Upper lobe of right lung (tissue), 1 donor: ENCODE data around the gene ACO2. TPM values are rescaled to one million over a fixed set of nuclear protein-coding genes. Genes with fewer than 3 reads are reported as not detected.

ENCODE experiments used
- ATAC-seq: fragments of 200-7000 bp; cut with Tn5 transposase; one replicate; pipeline ENCODE4 v1.9.1; 2020; ENCODE audit warnings: mild to moderate bottlenecking, moderate library complexity
- DNase-seq: peaks from one replicate; pipeline ENCODE4 v3.0.0-alpha.2; 2020
- H3K27ac ChIP-seq: fragments of 200-600 bp; one replicate; pipeline ENCODE4 v1.8.0; 2022
- H3K27me3 ChIP-seq: fragments of 200-600 bp; one replicate; pipeline ENCODE4 v1.8.0; 2022; ENCODE audit warnings: mild to moderate bottlenecking
- H3K36me3 ChIP-seq: fragments of 200-600 bp; one replicate; pipeline ENCODE4 v1.8.0; 2022
- H3K4me1 ChIP-seq: fragments of 200-600 bp; one replicate; pipeline ENCODE4 v1.8.0; 2022
- H3K4me3 ChIP-seq: fragments of 200-600 bp; one replicate; pipeline ENCODE4 v1.8.0; 2022; ENCODE audit warnings: mild to moderate bottlenecking
- H3K9me3 ChIP-seq: fragments of 200-600 bp; one replicate; pipeline ENCODE4 v1.8.0; 2022
- intact Hi-C: fragments of 100-400 bp; cut with DNase I; formaldehyde crosslinking; loops from one replicate; pipeline ENCODE4 v1.11.0; 2022
- total RNA-seq: library from RNA; stranded (reverse); fragmentation: NEBNext Ultra II Directional; extraction: Animal tissue kit (Norgen Biotek cat#: 25700); gene quantifications from one replicate; pipeline ENCODE4 v1.2.1, GENCODE V29; 2021
- TF ChIP-seq, protein P1 (sequence below): fragments of 200-600 bp; IDR thresholded peaks from one replicate; pipeline ENCODE4 v1.8.0; 2022; ENCODE audit warnings: antibody characterized with exemption
- donor health status: DM: no; HTN: yes; CAD: no; lungs with severe emphysema.

Gene ACO2
- total RNA-seq, 1 donor from 2014 or later = 84.1 TPM

DNA sequence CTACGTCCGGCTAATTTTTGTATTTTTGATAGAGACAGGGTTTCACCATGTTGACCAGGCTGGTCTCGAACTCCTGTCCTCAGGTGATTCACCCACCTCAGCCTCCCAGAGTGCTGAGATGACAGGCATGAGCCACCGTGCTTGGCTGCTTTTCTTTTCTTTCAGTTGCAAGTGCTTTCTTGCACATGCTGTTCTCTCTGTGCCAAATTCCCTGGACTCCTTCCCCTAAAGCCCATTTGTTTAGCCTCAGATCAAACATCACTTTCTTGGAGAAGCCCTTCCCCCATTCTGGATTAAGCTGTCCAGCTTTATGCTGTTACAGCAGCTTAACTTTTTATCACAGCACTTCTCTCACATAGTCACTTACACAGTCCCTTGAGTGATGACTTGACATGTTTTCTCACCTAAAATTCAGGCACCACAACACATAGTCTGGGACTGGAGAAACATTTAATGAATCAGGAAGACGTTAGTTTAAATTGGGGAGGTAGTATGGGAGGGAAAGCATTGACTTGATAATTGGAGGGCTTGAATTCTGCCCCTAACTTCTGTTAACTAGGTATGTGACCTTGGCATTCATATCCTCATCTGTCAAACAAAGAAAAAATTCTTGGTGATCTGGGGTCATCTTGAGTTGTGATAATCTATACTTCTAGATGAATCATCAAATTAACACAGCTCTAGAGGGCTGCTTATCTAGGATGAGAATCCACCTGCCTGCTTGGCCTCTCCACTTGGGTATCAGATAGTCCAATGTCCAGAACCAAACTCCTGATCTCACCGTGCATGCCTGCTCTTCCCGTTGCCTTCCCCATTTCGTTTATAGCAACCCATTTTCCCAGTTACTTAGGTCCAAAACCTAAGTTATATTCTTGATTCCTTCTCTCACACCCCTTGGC is 18.4 kb downstream of the ACO2 start:
- no peak for DNase-seq
- TF ChIP-seq, protein P1, sequence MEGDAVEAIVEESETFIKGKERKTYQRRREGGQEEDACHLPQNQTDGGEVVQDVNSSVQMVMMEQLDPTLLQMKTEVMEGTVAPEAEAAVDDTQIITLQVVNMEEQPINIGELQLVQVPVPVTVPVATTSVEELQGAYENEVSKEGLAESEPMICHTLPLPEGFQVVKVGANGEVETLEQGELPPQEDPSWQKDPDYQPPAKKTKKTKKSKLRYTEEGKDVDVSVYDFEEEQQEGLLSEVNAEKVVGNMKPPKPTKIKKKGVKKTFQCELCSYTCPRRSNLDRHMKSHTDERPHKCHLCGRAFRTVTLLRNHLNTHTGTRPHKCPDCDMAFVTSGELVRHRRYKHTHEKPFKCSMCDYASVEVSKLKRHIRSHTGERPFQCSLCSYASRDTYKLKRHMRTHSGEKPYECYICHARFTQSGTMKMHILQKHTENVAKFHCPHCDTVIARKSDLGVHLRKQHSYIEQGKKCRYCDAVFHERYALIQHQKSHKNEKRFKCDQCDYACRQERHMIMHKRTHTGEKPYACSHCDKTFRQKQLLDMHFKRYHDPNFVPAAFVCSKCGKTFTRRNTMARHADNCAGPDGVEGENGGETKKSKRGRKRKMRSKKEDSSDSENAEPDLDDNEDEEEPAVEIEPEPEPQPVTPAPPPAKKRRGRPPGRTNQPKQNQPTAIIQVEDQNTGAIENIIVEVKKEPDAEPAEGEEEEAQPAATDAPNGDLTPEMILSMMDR = no peak
- Histone ChIP-seq H3K27me3 (no peaks in the 10 kb centered on the region), H3K36me3 (no peaks in the 10 kb centered on the region), H3K4me3 (no peak overlapping the region), H3K27ac (no peak overlapping the region), H3K4me1 (peaks cover 33% of the 10 kb centered on the region), H3K9me3 (no peaks in the 10 kb centered on the region)
- intact Hi-C loops = no loop called here
- ATAC-seq = no peak

DNA sequence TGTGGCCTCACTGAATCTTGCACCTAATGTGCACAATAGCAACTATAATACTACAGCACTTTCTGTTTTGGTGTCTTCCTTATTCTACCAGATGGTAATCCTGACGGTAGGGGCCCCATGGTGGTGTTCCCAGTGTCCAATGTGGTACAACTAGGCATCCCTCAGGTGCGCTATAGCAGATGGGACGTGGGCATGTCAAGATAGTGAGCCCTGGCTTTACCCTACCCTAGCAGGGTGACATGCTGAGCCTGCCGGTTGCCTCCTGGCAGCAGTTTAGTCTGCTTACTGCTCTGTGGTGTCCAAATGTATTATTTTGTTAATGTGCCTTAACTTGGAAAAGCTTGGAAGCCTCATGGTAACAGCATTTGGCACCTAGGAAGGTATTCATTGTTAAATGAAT is 19.2 kb downstream of the ACO2 start:
- H3K27ac ChIP-seq = no peak overlapping the region
- H3K36me3 ChIP-seq = no peaks in the 10 kb centered on the region
- intact Hi-C loops = no loop called here
- H3K4me3 ChIP-seq = no peak overlapping the region
- TF ChIP-seq, protein P1 = no peak
- no peak for DNase-seq
- no peaks in the 10 kb centered on the region for H3K9me3 ChIP-seq
- H3K27me3 ChIP-seq = no peaks in the 10 kb centered on the region
- no peak for ATAC-seq
- peaks cover 34% of the 10 kb centered on the region for H3K4me1 ChIP-seq

DNA sequence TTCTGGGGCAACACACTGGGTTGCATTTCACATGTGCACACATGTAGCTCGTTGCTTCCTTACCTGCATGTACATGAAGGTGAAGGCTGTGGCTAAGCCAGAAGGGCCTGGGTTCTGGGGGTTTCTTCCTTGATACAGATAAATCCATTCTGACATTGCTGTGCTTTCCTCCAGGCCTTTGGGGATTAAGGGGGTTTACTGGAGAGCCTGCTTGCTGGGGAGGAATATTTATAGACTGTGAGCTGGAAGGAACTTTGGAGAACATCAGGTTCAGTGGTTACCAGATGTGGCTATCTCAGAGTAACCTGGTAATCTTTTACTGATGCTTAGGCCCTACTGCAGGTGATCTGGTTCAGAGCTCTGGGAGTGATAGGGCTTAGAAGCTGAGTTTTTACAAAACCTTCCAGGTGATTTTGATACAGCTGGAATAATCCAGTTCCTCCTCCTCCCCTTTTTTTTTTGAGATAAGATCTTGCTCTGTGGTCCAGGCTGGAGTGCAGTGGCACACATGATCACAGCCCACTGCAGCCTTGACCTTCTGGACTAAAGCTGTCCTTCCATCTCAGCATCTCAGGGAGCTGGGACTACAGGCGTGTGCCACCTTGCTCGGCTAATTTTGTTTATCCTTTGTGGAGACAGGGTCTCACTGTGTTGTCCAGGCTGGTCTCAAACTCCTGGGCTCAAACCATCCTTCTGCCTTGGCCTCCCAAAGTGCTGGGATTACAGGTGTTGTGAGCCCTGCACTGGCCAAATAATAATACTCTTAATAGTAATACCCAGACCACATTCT is 19.9 kb downstream of the ACO2 start:
- DNase-seq = no peak
- H3K27me3 ChIP-seq = no peaks in the 10 kb centered on the region
- no peak for ATAC-seq
- H3K4me3 ChIP-seq = no peak overlapping the region
- H3K9me3 ChIP-seq = no peaks in the 10 kb centered on the region
- H3K36me3 ChIP-seq = no peaks in the 10 kb centered on the region
- H3K4me1 ChIP-seq = peaks cover 34% of the 10 kb centered on the region
- intact Hi-C loops = no loop called here
- no peak overlapping the region for H3K27ac ChIP-seq
- TF ChIP-seq, protein P1 = no peak

DNA sequence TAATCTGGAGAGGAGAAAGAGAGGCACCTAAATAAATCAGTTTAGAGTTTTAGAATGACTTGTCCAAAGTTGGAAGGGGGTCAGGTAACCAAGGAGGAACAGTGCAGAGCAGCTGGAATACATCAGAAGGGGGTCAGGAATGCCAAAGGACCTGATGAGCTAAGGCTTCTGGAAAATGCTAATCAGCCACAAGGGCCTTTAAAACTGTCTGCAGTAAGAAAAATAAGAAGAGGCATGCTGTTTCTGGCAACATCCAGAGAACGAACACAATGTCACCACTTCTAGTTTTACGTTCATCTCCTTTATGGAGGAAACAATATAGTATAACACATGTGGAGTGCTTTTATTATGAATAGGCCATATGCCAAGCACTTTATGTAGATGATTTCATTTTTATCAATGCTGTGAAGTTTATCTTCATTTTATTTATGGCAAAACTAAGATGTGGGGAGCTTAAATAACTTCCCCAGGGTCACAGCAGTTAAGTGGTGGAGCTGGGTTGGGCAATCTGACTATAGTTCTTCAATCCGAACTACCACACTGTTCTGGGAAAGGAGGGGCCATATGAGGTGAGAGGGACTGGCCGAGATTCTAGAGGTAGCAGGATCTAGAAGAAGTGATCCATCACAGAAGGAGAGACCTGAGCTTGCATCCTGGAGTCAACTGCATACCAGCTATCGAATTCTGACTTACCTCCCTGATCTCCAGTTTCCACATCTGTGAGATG is 22.6 kb downstream of the ACO2 start:
- ATAC-seq (peak; percentile 66), DNase-seq (no peak)
- Histone ChIP-seq H3K4me3 (no peak overlapping the region), H3K27me3 (no peaks in the 10 kb centered on the region), H3K36me3 (no peaks in the 10 kb centered on the region), H3K27ac (peak overlapping the region; percentile 12), H3K9me3 (no peaks in the 10 kb centered on the region), H3K4me1 (peaks cover 34% of the 10 kb centered on the region)
- intact Hi-C loops = no loop called here
- TF ChIP-seq, protein P1 = no peak

DNA sequence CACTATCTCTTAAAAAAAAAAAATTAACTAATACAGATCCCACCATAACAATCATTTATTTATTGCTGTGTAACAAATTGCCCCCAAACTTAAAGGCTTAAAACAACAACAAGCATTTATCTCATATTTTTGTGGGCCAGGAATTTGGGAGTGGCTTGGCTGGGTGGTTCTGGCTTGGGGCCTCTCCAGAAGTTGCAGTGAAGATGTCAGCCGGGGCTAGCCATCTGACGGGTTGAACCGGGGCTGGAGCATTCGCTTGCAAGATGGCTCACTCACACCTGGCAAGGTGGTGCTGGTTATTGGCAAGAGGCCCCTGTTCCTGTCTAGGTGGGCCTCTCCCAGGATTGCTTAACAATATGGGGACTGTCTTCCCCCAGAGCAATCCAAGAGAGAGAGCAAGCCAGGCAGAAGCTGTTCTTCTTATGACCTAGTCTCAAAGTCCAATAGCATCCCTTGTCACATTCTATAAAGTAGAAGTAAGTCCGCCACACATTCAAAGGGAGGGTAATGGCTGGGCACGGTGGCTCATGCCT is 29.5 kb downstream of the ACO2 start:
- TF ChIP-seq, protein P1 = no peak
- ATAC-seq (no peak), DNase-seq (no peak)
- H3K27ac ChIP-seq = no peak overlapping the region
- no peaks in the 10 kb centered on the region for H3K27me3 ChIP-seq
- no peak overlapping the region for H3K4me3 ChIP-seq
- peaks cover 36% of the 10 kb centered on the region for H3K36me3 ChIP-seq
- intact Hi-C loops = no loop called here
- no peaks in the 10 kb centered on the region for H3K4me1 ChIP-seq
- H3K9me3 ChIP-seq = no peaks in the 10 kb centered on the region
